Body of pancreas (tissue), 4 donors: ENCODE data around the gene C5orf47.

ENCODE experiments used
- CTCF ChIP-seq, 7 experiments: fragments of 450-650 bp in 4 of 7; fragments of 200-600 bp in 3 of 7; sonication (generic) in 3 of 7; IDR thresholded peaks; one replicate each; pipeline ENCODE4 v1.5.1; 2016 to 2019; ENCODE audit warnings: antibody characterized with exemption in 7 of 7
- POLR2A ChIP-seq, 3 donors: fragments of 450-650 bp; IDR thresholded peaks; one replicate each; pipeline ENCODE4 v1.6.1; 2016; ENCODE audit warnings: antibody characterized with exemption in 3 of 3, mild to moderate bottlenecking in 2 of 3

GRCh38 chr5:173981185-173981761 lies 7.7 kb upstream of the C5orf47 start:
- TF ChIP-seq CTCF (IDR thresholded peaks at IDR 0.05) (no peak), POLR2A (IDR thresholded peaks at IDR 0.05) (no peak)
